ENCODE data around the gene STRADA.

DNA sequence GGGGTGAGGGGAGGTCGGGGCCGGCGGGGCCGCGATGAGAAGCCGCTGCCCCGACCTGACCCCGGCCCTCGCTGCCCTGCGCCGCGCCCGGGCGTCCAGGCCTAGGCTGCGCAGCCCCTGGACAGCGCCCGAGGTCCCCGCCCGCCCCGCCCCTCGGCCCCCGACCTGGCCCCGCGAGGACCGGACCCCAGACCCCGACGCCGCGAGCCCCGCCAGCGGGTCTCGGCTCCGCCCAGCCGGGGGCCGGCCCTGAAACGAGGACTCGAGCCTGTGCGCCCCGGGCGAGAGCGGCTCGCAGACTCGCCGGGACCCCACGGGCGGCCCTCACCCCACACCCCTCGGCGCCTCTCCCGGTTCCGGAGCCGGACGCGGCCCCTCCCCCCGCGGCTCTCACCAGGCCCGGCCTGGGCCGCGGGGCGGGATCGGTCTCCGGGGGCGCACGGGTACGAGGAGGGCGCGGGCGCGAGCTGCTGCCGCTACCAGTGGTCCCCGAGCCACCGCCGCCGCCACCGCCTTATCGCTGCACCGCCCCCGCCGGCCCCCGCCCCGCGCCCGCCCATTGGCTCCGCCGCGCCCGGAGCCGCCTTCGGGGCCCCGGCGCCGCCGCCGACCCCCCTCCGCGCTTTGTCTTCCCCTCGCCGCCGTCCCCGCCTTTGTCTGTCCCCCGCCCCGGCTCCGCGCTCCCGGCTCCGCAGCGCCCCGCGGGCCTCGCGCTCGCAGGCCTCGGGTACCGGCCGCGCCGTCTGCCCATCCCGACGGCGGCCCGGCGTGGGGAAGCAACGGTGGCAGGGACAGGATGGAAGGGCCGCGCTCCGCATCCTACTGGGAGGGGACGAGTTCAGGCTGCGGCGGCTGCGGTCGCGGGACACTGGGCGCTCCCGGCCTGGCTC is 41.7 kb downstream of the STRADA start, which contains the start of gene LIMD2:
- TF ChIP-seq EZH2 (IDR thresholded peaks at IDR 0.05; ENCODE audit: low read depth, low read length, severe bottlenecking) = no peak
- TF ChIP-seq, protein P1, sequence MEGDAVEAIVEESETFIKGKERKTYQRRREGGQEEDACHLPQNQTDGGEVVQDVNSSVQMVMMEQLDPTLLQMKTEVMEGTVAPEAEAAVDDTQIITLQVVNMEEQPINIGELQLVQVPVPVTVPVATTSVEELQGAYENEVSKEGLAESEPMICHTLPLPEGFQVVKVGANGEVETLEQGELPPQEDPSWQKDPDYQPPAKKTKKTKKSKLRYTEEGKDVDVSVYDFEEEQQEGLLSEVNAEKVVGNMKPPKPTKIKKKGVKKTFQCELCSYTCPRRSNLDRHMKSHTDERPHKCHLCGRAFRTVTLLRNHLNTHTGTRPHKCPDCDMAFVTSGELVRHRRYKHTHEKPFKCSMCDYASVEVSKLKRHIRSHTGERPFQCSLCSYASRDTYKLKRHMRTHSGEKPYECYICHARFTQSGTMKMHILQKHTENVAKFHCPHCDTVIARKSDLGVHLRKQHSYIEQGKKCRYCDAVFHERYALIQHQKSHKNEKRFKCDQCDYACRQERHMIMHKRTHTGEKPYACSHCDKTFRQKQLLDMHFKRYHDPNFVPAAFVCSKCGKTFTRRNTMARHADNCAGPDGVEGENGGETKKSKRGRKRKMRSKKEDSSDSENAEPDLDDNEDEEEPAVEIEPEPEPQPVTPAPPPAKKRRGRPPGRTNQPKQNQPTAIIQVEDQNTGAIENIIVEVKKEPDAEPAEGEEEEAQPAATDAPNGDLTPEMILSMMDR (IDR thresholded peaks at IDR 0.05; ENCODE audit: control extremely low read depth in 1 of 3, insufficient read depth in 1 of 3, low read depth in 1 of 3, low read length in 3 of 3) = no peak

All from H1 (cell line).